Activated CD4-positive, alpha-beta memory T cell treated with anti-CD3 and anti-CD28 coated beads, Interleukin-2, amount 10 ng/mL, durations not matched to agents 7 days and 5 days (primary cell): ENCODE data around the gene OLAH. TPM values are rescaled to one million over a fixed set of nuclear protein-coding genes. Genes with fewer than 3 reads are reported as not detected.
"Not testable (repeated sequence)": the region's sequence is repeated elsewhere in the genome, so short reads cannot be mapped to it uniquely, and the experiment has no call there.

Source experiments
- CTCF ChIA-PET: fragments of 350-600 bp; sonication (Branson Sonifier 250); formaldehyde crosslinking; loops from one replicate; lab custom pipeline; 2021; ENCODE audit warnings: antibody characterized with exemption, inconsistent platforms; lab: Charles Lee
- POLR2A ChIA-PET: fragments of 350-600 bp; sonication (Branson Sonifier 250); formaldehyde crosslinking; loops from one replicate; lab custom pipeline; 2021; ENCODE audit warnings: antibody characterized with exemption; lab: Charles Lee
- DNase-seq: peaks from one replicate; pipeline ENCODE4 v3.0.0-alpha.2; 2020
- H3K27ac Mint-ChIP-seq: one replicate; pipeline ENCODE4 v1.8.0; 2021; ENCODE audit warnings: mild to moderate bottlenecking, mixed read lengths
- H3K27me3 Mint-ChIP-seq: one replicate; pipeline ENCODE4 v1.8.0; 2021; ENCODE audit warnings: mixed read lengths
- H3K36me3 Mint-ChIP-seq: one replicate; pipeline ENCODE4 v1.8.0; 2021; ENCODE audit warnings: low read depth, mixed read lengths
- H3K4me1 Mint-ChIP-seq: one replicate; pipeline ENCODE4 v1.8.0; 2021; ENCODE audit warnings: mixed read lengths
- H3K4me3 Mint-ChIP-seq: one replicate; pipeline ENCODE4 v1.8.0; 2021; ENCODE audit warnings: mild to moderate bottlenecking, mixed read lengths
- H3K9me3 Mint-ChIP-seq: one replicate; pipeline ENCODE4 v1.8.0; 2021; ENCODE audit warnings: mixed read lengths
- total RNA-seq, 2 experiments: library from RNA; stranded (reverse); gene quantifications; one replicate each; pipeline ENCODE4 v1.2.3, GENCODE V29; 2021

Gene OLAH
- 1 to 10 TPM; 4.0 to 4.2 TPM for total RNA-seq

DNA sequence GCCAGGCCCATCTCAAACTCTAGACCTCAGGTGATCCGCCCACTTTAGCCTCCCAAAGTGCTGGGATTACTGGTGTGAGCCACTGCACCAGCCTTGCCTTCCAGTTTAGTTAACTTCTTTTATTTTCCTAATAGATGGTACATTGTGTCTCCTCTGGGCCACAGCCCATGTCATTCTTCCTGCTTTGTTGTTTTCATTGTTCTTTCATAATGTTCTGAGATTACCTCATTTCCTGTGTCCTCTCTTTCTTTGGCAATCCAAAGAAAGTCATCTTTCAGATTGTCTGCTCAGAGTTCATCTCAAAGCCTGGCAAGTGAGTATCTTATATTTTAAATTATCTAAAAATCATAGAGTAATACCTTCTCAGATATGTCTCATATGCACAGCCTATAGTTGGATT lies at the start of gene OLAH:
TSS of gene OLAH (plus strand) at position 270 of the 400 bp plus-strand sequence. CDS start 3,346 bp downstream, outside the sequence.
- POLR2A ChIA-PET = no interaction called here
- H3K27me3 Mint-ChIP-seq = no peaks in the 10 kb centered on the region
- DNase-seq = no peak
- peak within 1 kb of the TSS; percentile 3 for H3K4me3 Mint-ChIP-seq
- peaks cover 4% of the 10 kb centered on the region for H3K9me3 Mint-ChIP-seq
- CTCF ChIA-PET = no interaction called here
- peaks cover 33% of the 10 kb centered on the region for H3K4me1 Mint-ChIP-seq
- H3K27ac Mint-ChIP-seq = peak within 1 kb of the TSS; percentile 65
- H3K36me3 Mint-ChIP-seq = peaks cover 3% of the 10 kb centered on the region

DNA sequence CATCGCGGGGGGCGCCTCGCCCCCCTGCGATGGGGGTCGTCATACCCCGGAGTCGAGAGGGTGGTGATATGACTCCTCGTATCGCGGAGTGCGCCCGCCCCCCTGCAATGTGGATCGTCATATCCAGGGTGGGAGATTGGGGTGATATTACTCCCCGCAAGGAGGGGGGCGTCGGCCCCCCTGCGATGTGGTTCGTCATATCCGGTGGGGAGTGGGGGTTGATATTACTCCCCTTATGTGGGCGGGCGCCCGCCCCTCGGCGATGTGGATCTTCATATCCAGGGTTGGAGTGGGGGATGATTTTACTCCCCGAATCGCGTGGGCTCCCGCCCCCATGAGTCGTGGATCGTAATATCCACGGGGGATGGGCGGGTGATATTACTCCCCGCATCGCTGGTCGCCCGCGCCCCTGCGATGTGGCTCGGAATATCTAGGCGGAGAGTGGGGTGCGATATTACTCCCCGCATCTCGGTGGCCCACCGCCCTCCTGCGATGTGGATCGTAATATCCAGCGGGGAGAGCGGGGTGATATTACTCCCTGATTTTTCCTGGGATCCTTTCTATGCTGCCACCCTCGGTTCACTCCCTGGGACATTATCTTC lies 47.7 kb upstream of the OLAH start:
- H3K27ac Mint-ChIP-seq = no peak overlapping the region

GRCh38 chr10:15013530-15013929 lies 30.2 kb upstream of the OLAH start:
- H3K36me3 Mint-ChIP-seq, DNase-seq, H3K27me3 Mint-ChIP-seq, POLR2A ChIA-PET, H3K4me3 Mint-ChIP-seq, H3K27ac Mint-ChIP-seq, H3K4me1 Mint-ChIP-seq, H3K9me3 Mint-ChIP-seq, CTCF ChIA-PET: not testable (repeated sequence)

More for the DNA sequence above, 47.7 kb upstream of the OLAH start:
- CTCF ChIA-PET = no interaction called here
- H3K4me3 Mint-ChIP-seq = no peak overlapping the region
- no peaks in the 10 kb centered on the region for H3K36me3 Mint-ChIP-seq
- DNase-seq = no peak
- peaks cover 8% of the 10 kb centered on the region for H3K27me3 Mint-ChIP-seq
- H3K9me3 Mint-ChIP-seq = no peaks in the 10 kb centered on the region
- peaks cover 8% of the 10 kb centered on the region for H3K4me1 Mint-ChIP-seq
- POLR2A ChIA-PET = no interaction called here

DNA sequence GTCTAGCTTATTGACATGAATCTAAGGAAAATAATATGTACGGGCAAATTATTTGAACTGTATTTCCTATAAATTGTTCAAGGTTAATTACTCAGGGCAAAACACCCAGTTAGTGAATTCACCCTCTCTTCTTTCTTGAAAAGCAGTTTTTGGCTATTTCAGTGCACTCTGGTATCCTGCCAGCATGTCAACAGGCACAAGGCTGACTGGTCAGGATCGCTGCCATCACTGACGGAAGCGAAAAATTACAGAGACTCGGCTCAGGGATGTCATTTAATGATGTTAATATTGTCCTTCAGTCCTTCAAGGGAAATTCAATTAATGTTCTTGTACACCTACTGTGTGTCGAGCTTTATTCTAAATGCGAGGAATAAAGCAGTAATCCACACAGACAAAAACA lies 28.3 kb upstream of the OLAH start:
- ChIA-PET CTCF (no interaction called here), POLR2A (no interaction called here)
- no peak overlapping the region for H3K27ac Mint-ChIP-seq
- H3K27me3 Mint-ChIP-seq = no peaks in the 10 kb centered on the region
- H3K4me1 Mint-ChIP-seq = no peaks in the 10 kb centered on the region
- H3K9me3 Mint-ChIP-seq = no peaks in the 10 kb centered on the region
- DNase-seq = no peak
- H3K4me3 Mint-ChIP-seq = no peak overlapping the region
- no peaks in the 10 kb centered on the region for H3K36me3 Mint-ChIP-seq

DNA sequence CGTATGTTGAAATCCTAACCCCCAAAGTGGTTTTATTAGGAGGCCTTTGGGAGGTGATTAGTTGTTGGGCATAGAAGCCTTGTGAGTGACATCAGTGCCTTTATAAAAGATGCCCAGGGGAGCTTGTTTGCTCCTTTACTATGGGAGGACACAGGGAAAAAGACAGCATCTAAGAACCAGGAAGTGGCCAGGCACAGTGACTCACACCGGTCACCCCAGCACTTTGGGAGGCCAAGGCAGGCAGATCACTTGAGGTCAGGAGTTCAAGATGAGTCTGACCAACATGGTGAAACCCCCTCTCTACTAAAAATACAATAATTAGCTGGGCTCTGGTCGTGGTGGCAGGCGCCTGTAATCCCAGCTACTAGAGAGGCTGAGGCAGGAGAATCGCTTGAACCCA lies 22.8 kb upstream of the OLAH start:
- POLR2A ChIA-PET, H3K27ac Mint-ChIP-seq, H3K9me3 Mint-ChIP-seq, H3K4me3 Mint-ChIP-seq, H3K4me1 Mint-ChIP-seq, DNase-seq, H3K27me3 Mint-ChIP-seq, CTCF ChIA-PET, H3K36me3 Mint-ChIP-seq: not testable (repeated sequence)

DNA sequence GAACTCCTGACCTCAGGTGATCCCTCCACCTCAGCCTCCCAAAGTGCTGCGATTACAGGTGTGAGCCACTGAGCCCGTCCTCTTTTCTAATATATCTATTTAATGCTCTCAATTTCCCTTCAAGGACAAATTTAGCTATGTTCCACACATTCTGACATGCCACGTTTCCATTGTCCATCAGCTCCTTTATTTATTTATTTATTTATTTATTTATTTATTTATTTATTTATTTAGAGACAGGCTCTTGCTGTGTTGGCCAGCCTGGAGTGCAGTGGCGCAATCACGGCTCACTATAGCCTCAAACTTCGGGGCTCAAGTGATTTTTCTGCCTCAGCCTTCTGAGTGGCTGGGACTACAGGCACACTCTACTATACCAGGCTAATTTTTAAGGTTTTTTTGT lies 20.7 kb upstream of the OLAH start:
- POLR2A ChIA-PET, H3K27ac Mint-ChIP-seq: not testable (repeated sequence)

DNA sequence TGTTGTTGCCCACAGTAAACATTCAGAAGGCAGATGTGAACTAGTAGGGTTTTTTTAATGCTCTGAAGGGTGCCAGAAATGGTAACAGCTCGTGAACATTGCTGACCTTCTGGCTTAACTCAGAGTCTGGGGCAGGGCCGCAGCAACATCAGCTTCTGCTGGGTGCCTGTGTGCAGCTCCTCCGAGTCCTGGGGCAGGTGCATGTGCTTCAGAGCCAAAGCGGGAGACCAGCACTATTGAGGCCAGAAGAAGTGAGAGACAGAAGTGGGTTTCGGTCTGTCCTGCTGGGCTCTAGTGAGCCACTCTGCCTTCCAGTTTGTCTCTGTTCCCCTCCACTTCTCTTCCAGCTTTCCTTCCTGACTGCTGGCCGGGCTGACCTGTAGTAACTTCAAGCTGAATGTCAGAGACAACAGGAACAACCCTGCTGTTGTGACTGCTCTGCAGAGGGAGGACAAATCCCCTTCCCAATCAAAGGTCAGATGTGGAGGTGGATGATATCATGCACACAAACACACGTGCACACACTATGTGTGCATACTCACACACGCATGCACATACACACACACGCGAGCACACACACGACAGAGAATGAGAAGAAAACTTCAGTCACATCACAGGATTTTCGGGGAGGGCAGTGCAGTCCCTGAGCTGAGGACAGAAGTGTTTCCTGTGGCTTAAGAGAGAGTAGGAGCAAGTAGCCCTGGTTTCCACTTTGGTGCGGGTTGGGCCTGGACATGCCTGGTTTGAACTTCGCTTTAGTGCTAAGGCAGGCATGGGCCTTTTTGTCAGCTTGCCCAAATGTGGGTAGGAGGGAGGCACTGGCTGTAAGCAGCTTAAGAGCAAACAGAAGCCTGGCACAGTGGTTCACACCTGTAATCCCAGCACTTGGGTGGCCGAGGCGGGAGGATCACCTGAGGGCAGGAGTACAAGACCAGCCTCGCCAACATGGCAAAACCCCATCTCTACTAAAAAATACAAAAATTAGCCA lies 19.4 kb upstream of the OLAH start:
- H3K36me3 Mint-ChIP-seq, H3K27me3 Mint-ChIP-seq, CTCF ChIA-PET, H3K4me1 Mint-ChIP-seq, DNase-seq, POLR2A ChIA-PET, H3K9me3 Mint-ChIP-seq, H3K4me3 Mint-ChIP-seq: not testable (repeated sequence)
- peak overlapping the region; percentile 27 for H3K27ac Mint-ChIP-seq

More for the DNA sequence above, 20.7 kb upstream of the OLAH start:
- H3K4me1 Mint-ChIP-seq, H3K4me3 Mint-ChIP-seq, DNase-seq, CTCF ChIA-PET, H3K36me3 Mint-ChIP-seq, H3K9me3 Mint-ChIP-seq, H3K27me3 Mint-ChIP-seq: not testable (repeated sequence)

DNA sequence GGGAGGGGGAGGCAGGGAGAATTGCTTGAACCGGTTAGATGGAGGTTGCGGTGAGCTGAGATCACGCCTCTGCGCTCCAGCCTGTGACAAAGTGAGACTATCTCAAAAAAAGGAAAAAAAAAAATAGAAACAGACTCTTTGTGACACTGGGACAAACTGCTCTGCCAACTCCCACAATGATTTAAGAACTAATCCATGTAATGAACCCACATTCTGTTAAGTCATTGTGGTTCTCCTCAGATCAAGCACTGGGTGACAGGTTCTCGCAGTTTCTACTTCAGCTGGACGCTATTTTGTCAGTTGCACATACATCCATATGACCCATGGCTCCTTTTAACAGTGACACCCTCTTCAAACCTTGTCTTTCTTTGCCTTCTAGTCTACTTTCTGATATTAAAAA lies 18.7 kb upstream of the OLAH start:
- H3K4me1 Mint-ChIP-seq, H3K4me3 Mint-ChIP-seq, DNase-seq, CTCF ChIA-PET, H3K36me3 Mint-ChIP-seq, H3K27ac Mint-ChIP-seq, H3K9me3 Mint-ChIP-seq, H3K27me3 Mint-ChIP-seq, POLR2A ChIA-PET: not testable (repeated sequence)

GRCh38 chr10:15027741-15028140 lies 16.0 kb upstream of the OLAH start:
- CTCF ChIA-PET = no interaction called here
- no peaks in the 10 kb centered on the region for H3K36me3 Mint-ChIP-seq
- no peak overlapping the region for H3K4me3 Mint-ChIP-seq
- no peaks in the 10 kb centered on the region for H3K9me3 Mint-ChIP-seq
- no peak overlapping the region for H3K27ac Mint-ChIP-seq
- POLR2A ChIA-PET = no interaction called here
- no peak for DNase-seq
- peaks cover 8% of the 10 kb centered on the region for H3K4me1 Mint-ChIP-seq
- H3K27me3 Mint-ChIP-seq = peaks cover 1% of the 10 kb centered on the region

GRCh38 chr10:15035385-15036301 lies 8.1 kb upstream of the OLAH start:
- Mint-ChIP-seq H3K36me3 (no peaks in the 10 kb centered on the region), H3K9me3 (no peaks in the 10 kb centered on the region), H3K27ac (no peak overlapping the region), H3K4me1 (peaks cover 7% of the 10 kb centered on the region), H3K27me3 (no peaks in the 10 kb centered on the region), H3K4me3 (no peak overlapping the region)
- no peak for DNase-seq
- ChIA-PET POLR2A (no interaction called here), CTCF (no interaction called here)

DNA sequence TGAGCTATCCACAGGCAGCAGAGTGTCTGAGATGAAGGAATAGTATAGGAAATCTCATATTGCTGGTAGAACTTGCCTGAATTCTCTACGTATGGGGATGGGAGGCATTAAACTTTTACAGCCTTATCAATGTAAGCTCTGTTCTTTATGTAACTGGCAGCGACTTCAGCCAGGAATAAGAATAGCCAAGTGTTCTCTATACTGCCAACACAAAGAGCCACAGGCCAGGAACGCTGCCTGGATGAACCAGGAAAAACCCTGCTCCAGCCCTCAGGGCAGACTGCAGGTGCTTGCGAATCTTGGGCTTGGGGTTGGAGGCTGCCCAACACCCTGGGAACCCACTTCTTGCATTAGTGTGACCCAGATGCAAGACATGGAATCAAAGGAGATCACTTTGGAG lies 6.1 kb upstream of the OLAH start:
- Mint-ChIP-seq H3K4me3 (no peak overlapping the region), H3K4me1 (peaks cover 10% of the 10 kb centered on the region), H3K27me3 (no peaks in the 10 kb centered on the region), H3K9me3 (no peaks in the 10 kb centered on the region), H3K36me3 (no peaks in the 10 kb centered on the region), H3K27ac (no peak overlapping the region)
- DNase-seq = no peak
- POLR2A ChIA-PET = no interaction called here
- CTCF ChIA-PET = no interaction called here

DNA sequence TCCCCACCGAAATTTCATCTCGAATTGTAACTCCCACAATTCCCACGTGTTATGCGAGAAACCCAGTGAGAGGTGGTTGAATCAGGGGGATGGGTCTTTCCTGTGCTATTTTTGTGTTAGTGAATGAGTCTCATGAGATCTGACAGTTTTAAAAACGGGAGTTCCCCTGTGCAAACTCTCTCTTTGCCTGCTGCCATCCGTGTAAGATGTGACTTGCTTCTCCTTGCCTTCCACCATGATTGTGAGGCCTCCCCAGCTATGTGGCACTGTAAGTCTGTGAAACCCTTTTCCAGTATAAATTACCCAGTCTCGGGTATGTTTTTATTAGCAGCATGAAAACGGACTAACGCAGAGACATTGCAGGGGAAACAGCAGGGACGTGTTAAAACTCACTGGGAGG lies 5.3 kb upstream of the OLAH start:
- no peak for DNase-seq
- H3K9me3 Mint-ChIP-seq = peaks cover 2% of the 10 kb centered on the region
- POLR2A ChIA-PET = no interaction called here
- no peaks in the 10 kb centered on the region for H3K36me3 Mint-ChIP-seq
- no peaks in the 10 kb centered on the region for H3K27me3 Mint-ChIP-seq
- H3K27ac Mint-ChIP-seq = no peak overlapping the region
- CTCF ChIA-PET = no interaction called here
- H3K4me3 Mint-ChIP-seq = no peak overlapping the region
- H3K4me1 Mint-ChIP-seq = peaks cover 12% of the 10 kb centered on the region

GRCh38 chr10:15045380-15045779 lies 1.6 kb downstream of the OLAH start:
- H3K4me1 Mint-ChIP-seq = peaks cover 29% of the 10 kb centered on the region
- peaks cover 4% of the 10 kb centered on the region for H3K9me3 Mint-ChIP-seq
- POLR2A ChIA-PET = no interaction called here
- peaks cover 3% of the 10 kb centered on the region for H3K36me3 Mint-ChIP-seq
- no peak overlapping the region for H3K4me3 Mint-ChIP-seq
- no peaks in the 10 kb centered on the region for H3K27me3 Mint-ChIP-seq
- H3K27ac Mint-ChIP-seq = no peak overlapping the region
- CTCF ChIA-PET = no interaction called here
- DNase-seq = no peak
